K562 (cell line): Measurements from ENCODE around the gene DEDD. TPM values are rescaled to one million over a fixed set of nuclear protein-coding genes. Genes with fewer than 3 reads are reported as not detected.

Experiments
- ATAC-seq: fragments of 200-7000 bp; cut with Tn5 transposase; 3 replicates; pipeline ENCODE4 v1.9.1; 2020; ENCODE audit warnings: moderate library complexity
- BruUV-seq: library from RNA; stranded (reverse); fragments of 400-500 nt; replicated peaks from 2 replicates; lab custom pipeline; 2021; lab: Mats Ljungman, UMichigan
- CTCF ChIA-PET: fragments of 300-600 bp; formaldehyde crosslinking; extraction: SDS; loops from one replicate; lab custom pipeline; 2021; ENCODE audit warnings: low intra/inter-chr PET ratio; lab: Yijun Ruan, JAX
- POLR2A ChIA-PET: fragments of 300-600, 350-650 bp; sonication (Branson Sonifier 250); formaldehyde crosslinking; extraction: SDS; loops from one replicate; lab custom pipeline; 2021; ENCODE audit warnings: antibody characterized with exemption, inconsistent platforms; lab: Yijun Ruan, JAX
- DNase-seq, 4 experiments: peaks; one replicate each; pipeline versions ENCODE4 v3.0.0 to v3.0.0-alpha.2; 2011 to 2018; ENCODE audit warnings: low spot score in 3 of 4, mixed read lengths in 3 of 4; ENCODE audit errors: extremely low read depth in 1 of 4
- FAIRE-seq: peaks from 2 replicates; lab custom pipeline; 2011; peaks lifted over from hg19 to GRCh38; lab: Jason Lieb, UNC
- H2AFZ ChIP-seq: 2 replicates; pipeline ENCODE4 v1.6.0; 2011; ENCODE audit warnings: low read depth, low read length, control low read depth, inconsistent platforms
- H3K27ac ChIP-seq: fragments of 200-600 bp; 3 replicates; pipeline ENCODE4 v1.8.0; 2011; ENCODE audit warnings: low read depth, mild to moderate bottlenecking, control low read depth, inconsistent platforms, low read length, moderate library complexity, mixed read lengths; ENCODE audit errors: extremely low read depth
- H3K27me3 ChIP-seq, 2 experiments: fragments of 300-600 bp in 1 of 2; 2 replicates in 1 of 2; 3 replicates in 1 of 2; pipeline versions ENCODE4 v1.6.0 to v1.8.0; 2011; ENCODE audit warnings: inconsistent platforms in 2 of 2, low read length in 2 of 2, mild to moderate bottlenecking in 1 of 2, mixed read lengths in 1 of 2, moderate library complexity in 1 of 2; ENCODE audit not compliant: control insufficient read depth in 2 of 2, insufficient read depth in 2 of 2
- H3K36me3 ChIP-seq: fragments of 300-600 bp; 3 replicates; pipeline ENCODE4 v1.8.0; 2011; ENCODE audit warnings: mild to moderate bottlenecking, low read length, inconsistent platforms; ENCODE audit not compliant: control insufficient read depth, insufficient read depth
- H3K4me1 ChIP-seq, 2 experiments: fragments of 200-600 bp in 1 of 2; replicated peaks in 1 of 2; 2 replicates in 1 of 2; 3 replicates in 1 of 2; pipeline versions ENCODE4 v1.5.1 to v1.8.0; 2011; ENCODE audit warnings: inconsistent platforms in 2 of 2, low read length in 2 of 2, mild to moderate bottlenecking in 1 of 2, mixed read lengths in 1 of 2, moderate library complexity in 1 of 2; ENCODE audit not compliant: control insufficient read depth in 2 of 2, insufficient read depth in 2 of 2
- H3K4me2 ChIP-seq: 2 replicates; pipeline ENCODE4 v1.6.1; 2011; ENCODE audit warnings: low read length, control low read depth, inconsistent platforms, mixed read lengths; ENCODE audit not compliant: insufficient read depth
- H3K4me3 ChIP-seq: fragments of 200-600 bp; sonication (generic), shearing (Covaris generic); 2 replicates; pipeline ENCODE4 v1.5.1; 2016; ENCODE audit warnings: control low read depth, inconsistent platforms
- H3K79me2 ChIP-seq: fragments of 200-600 bp; 3 replicates; pipeline ENCODE4 v1.8.0; 2011; ENCODE audit warnings: low read length, inconsistent platforms; ENCODE audit not compliant: control insufficient read depth, insufficient read depth
- H3K9ac ChIP-seq, 2 experiments: 2 replicates each; pipeline versions ENCODE4 v1.6.0 to v1.6.1; 2011; ENCODE audit warnings: low read depth in 2 of 2, low read length in 2 of 2, control low read depth in 1 of 2, inconsistent platforms in 1 of 2, mild to moderate bottlenecking in 1 of 2, mixed read lengths in 1 of 2; ENCODE audit not compliant: insufficient read depth in 1 of 2
- H3K9me1 ChIP-seq: one replicate; pipeline ENCODE4 v1.6.0; 2011; ENCODE audit warnings: inconsistent platforms, mild to moderate bottlenecking, low read length, moderate library complexity; ENCODE audit not compliant: control insufficient read depth, insufficient read depth
- H3K9me3 ChIP-seq: replicated peaks from 2 replicates; pipeline ENCODE4 v1.5.1; 2011; ENCODE audit warnings: low read depth, low read length, inconsistent platforms; ENCODE audit not compliant: control insufficient read depth, insufficient read depth
- H4K20me1 ChIP-seq: replicated peaks from 2 replicates; pipeline ENCODE4 v1.6.1; 2011; ENCODE audit warnings: low read length, inconsistent platforms, mixed read lengths; ENCODE audit not compliant: control insufficient read depth, insufficient read depth
- BDP1 ChIP-seq: IDR thresholded peaks from 3 replicates; pipeline ENCODE4 v1.6.1; 2011; ENCODE audit not compliant: insufficient read length, insufficient read depth
- CBX2 ChIP-seq: fragments of 200-600 bp; sonication (generic); IDR thresholded peaks from one replicate; pipeline ENCODE4 v1.6.1; 2012; ENCODE audit warnings: mild to moderate bottlenecking, low read length, inconsistent platforms; ENCODE audit not compliant: insufficient read depth, poor library complexity, severe bottlenecking
- KDM4B ChIP-seq, 2 experiments: fragments of 450-650 bp in 1 of 2; sonication (generic) in 1 of 2; IDR thresholded peaks; 2 replicates each; pipeline ENCODE4 v1.6.1; 2016 to 2017; ENCODE audit warnings: borderline replicate concordance in 2 of 2, antibody characterized with exemption in 1 of 2, low read depth in 1 of 2, mild to moderate bottlenecking in 1 of 2
- MCM2 ChIP-seq: fragments of 450-650 bp; IDR thresholded peaks from 2 replicates; pipeline ENCODE4 v1.6.1; 2017; ENCODE audit warnings: low read depth, mild to moderate bottlenecking
- POLR3A ChIP-seq: IDR thresholded peaks from 2 replicates; pipeline ENCODE4 v1.6.1; 2011; ENCODE audit warnings: borderline replicate concordance, mild to moderate bottlenecking, moderate library complexity; ENCODE audit not compliant: insufficient read length, insufficient read depth; ENCODE audit errors: extremely low read depth
- ZBTB33 ChIP-seq: sonication (generic); formaldehyde crosslinking; IDR thresholded peaks from 2 replicates; pipeline ENCODE4 v1.8.1; 2023; ENCODE audit warnings: mild to moderate bottlenecking, missing genetic modification reagents
- ZFP30 ChIP-seq: fragments of 250-450 bp; sonication (Bioruptor Pico); IDR thresholded peaks from 2 replicates; pipeline ENCODE4 v1.8.0; 2022; ENCODE audit warnings: moderate library complexity, mild to moderate bottlenecking, inconsistent platforms, borderline replicate concordance
- ZNF311 ChIP-seq: fragments of 250-450 bp; sonication (Bioruptor Pico); IDR thresholded peaks from 2 replicates; pipeline ENCODE4 v1.4.0; 2020; ENCODE audit warnings: mild to moderate bottlenecking, moderate library complexity
- WGBS: fragments of 100-300 bp; shearing (Covaris generic); methylation state at CpG from one replicate; pipeline ENCODE4 v1.1.6; 2016; ENCODE audit warnings: low coverage, mixed read lengths; ENCODE audit not compliant: insufficient coverage; ENCODE audit errors: missing lambda C conversion rate; 5-methylcytosine and 5-hydroxymethylcytosine counted together
- in situ Hi-C: fragments of 300-500 bp; cut with MboI; formaldehyde crosslinking; loops from 4 replicates; pipeline ENCODE4 v1.15.0; 2018; ENCODE audit warnings: inconsistent platforms, mixed read lengths
- intact Hi-C: fragments of 100-400 bp; cut with micrococcal nuclease; formaldehyde crosslinking; loops from 2 replicates; pipeline ENCODE4 v1.14.2; 2022
- polyA plus RNA-seq, 8 experiments: library from polyadenylated mRNA; depleted of rRNA in 4 of 8; stranded (reverse) in 5 of 8; unstranded in 3 of 8; fragments of >200 nt; fragmentation: Nextera tagmentation in 2 of 8; fragmentation: Illumina TruSeq in 1 of 8; extraction: Ambion mirVana in 2 of 8; extraction: Trizol in 1 of 8; gene quantifications; 2 replicates each; pipeline versions ENCODE4 v1.2.1 to v1.2.3, GENCODE V29; 2011 to 2014; ENCODE audit warnings: inconsistent platforms in 1 of 8, missing spikeins in 1 of 8
- total RNA-seq, 7 experiments: library from RNA; depleted of rRNA in 6 of 7; stranded (reverse); fragments of >200 nt in 6 of 7; fragmentation: Illumina TruSeq in 2 of 7; extraction: Trizol in 2 of 7; gene quantifications; 2 replicates each; pipeline versions ENCODE4 v1.2.1 to v1.2.3, GENCODE V29; 2011 to 2021; ENCODE audit warnings: low replicate concordance in 1 of 7

DEDD gene
- total and polyA plus RNA-seq, 9 of the 15 experiments (the other 6 are each of a cell fraction or from before 2014, with no cell fraction given): 11.6 to 41.0 (median 16.8) TPM

- H3K79me2 ChIP-seq: no peaks in the 10 kb centered on the region
- DNase-seq (no peak), FAIRE-seq (no peak), ATAC-seq (no peak)
- ChIA-PET POLR2A (no interaction called here), CTCF (no interaction called here)
- BruUV-seq: no TSS peak
- TF ChIP-seq POLR3A: no peak
- TF ChIP-seq ZFP30: no peak
- no peak for TF ChIP-seq ZBTB33 (CRISPR knock-in tag)
- TF ChIP-seq ZNF311: no peak
- TF ChIP-seq CBX2: no peak
- TF ChIP-seq MCM2: no peak
- no peak for TF ChIP-seq BDP1
- TF ChIP-seq KDM4B (IDR thresholded peaks at IDR 0.05; ENCODE audit: borderline replicate concordance in 2 of 2, low read depth in 1 of 2): no peak
- no peak overlapping the region for H3K27ac ChIP-seq
- peaks cover 13 to 18% of the 10 kb centered on the region in 2 experiments; a peak in 4 of 5 replicates for H3K4me1 ChIP-seq
- no peak overlapping the region; the same call in 1 of the 2 replicates for H2AFZ ChIP-seq
- no peak overlapping the region for H3K4me2 ChIP-seq
- intact Hi-C loops (no loop called here), in situ Hi-C loops (loop anchor here (25.0 kb wide), 1 partner anchor 245 kb away; no protein-coding TSS in a partner anchor)
- no peak overlapping the region for H3K9ac ChIP-seq
- H4K20me1 ChIP-seq: no peaks in the 10 kb centered on the region
- no peaks in the 10 kb centered on the region for H3K36me3 ChIP-seq
- 33% methylated on average over 2 of the region's 2 CpGs for WGBS
- H3K9me1 ChIP-seq: no peaks in the 10 kb centered on the region
- H3K4me3 ChIP-seq: no peak overlapping the region
- H3K27me3 ChIP-seq: no peaks in the 10 kb centered on the region
- H3K9me3 ChIP-seq: no peaks in the 10 kb centered on the region
Observed at GRCh38 chr1:161082483-161082882, 50.0 kb downstream of the DEDD start.
